Measurements from ENCODE around the gene TSPYL4.

- no peak for TF ChIP-seq TAF1 (IDR thresholded peaks at IDR 0.05; ENCODE audit: low read depth, low read length)
- no peak for TF ChIP-seq POLR2A (IDR thresholded peaks at IDR 0.05; ENCODE audit: low read depth, low read length)
- TF ChIP-seq POLR2AphosphoS5 (IDR thresholded peaks at IDR 0.05; ENCODE audit: low read depth, low read length) = no peak
Measured at GRCh38 chr6:116206231-116206903, 47.5 kb downstream of the TSPYL4 start.
